GM23338 (cell line): ENCODE results near the gene IMMP2L. TPM values are rescaled to one million over a fixed set of nuclear protein-coding genes. Genes with fewer than 3 reads are reported as not detected.

Experiments used
- ATAC-seq: fragments of 200-7000 bp; cut with Tn5 transposase; 3 replicates; pipeline ENCODE4 v1.9.1; 2020
- DNase-seq: peaks from one replicate; pipeline ENCODE4 v3.0.0-alpha.2; 2015; ENCODE audit warnings: low spot score
- H2AFZ ChIP-seq: fragments of 200-600 bp; sonication (generic); 2 replicates; pipeline ENCODE4 v1.8.0; 2016; ENCODE audit warnings: antibody characterized with exemption, mild to moderate bottlenecking, moderate library complexity
- H3F3A ChIP-seq: fragments of 200-600 bp; sonication (generic); replicated peaks from 2 replicates; pipeline ENCODE4 v1.8.0; 2017; ENCODE audit warnings: antibody characterized with exemption, mixed run types, low read depth
- H3K27ac ChIP-seq: fragments of 200-600 bp; sonication (generic); 2 replicates; pipeline ENCODE4 v1.6.1; 2016; ENCODE audit warnings: low read depth
- H3K27me3 ChIP-seq: fragments of 200-600 bp; sonication (generic); 2 replicates; pipeline ENCODE4 v1.8.0; 2016; ENCODE audit warnings: mild to moderate bottlenecking, mixed run types, moderate library complexity; ENCODE audit not compliant: insufficient read depth
- H3K36me3 ChIP-seq: fragments of 200-600 bp; sonication (generic); 2 replicates; pipeline ENCODE4 v1.8.0; 2016; ENCODE audit warnings: mild to moderate bottlenecking; ENCODE audit not compliant: insufficient read depth
- H3K4me1 ChIP-seq: fragments of 200-600 bp; sonication (generic); 2 replicates; pipeline ENCODE4 v1.8.0; 2016; ENCODE audit warnings: mild to moderate bottlenecking, moderate library complexity; ENCODE audit not compliant: insufficient read depth
- H3K4me2 ChIP-seq: fragments of 200-600 bp; sonication (generic); 2 replicates; pipeline ENCODE4 v1.7.1; 2017; ENCODE audit warnings: mixed run types
- H3K4me3 ChIP-seq: fragments of 200-600 bp; sonication (generic); 2 replicates; pipeline ENCODE4 v1.6.1; 2016; ENCODE audit warnings: mixed run types
- H3K79me2 ChIP-seq: fragments of 200-600 bp; sonication (generic); replicated peaks from 2 replicates; pipeline ENCODE4 v1.8.0; 2017; ENCODE audit warnings: mild to moderate bottlenecking; ENCODE audit not compliant: insufficient read depth
- H3K9me2 ChIP-seq: fragments of 200-600 bp; sonication (generic); 2 replicates; pipeline ENCODE4 v1.8.0; 2017; ENCODE audit not compliant: insufficient read depth
- H4K20me1 ChIP-seq: fragments of 200-600 bp; sonication (generic); replicated peaks from 2 replicates; pipeline ENCODE4 v1.8.0; 2017; ENCODE audit warnings: mild to moderate bottlenecking; ENCODE audit not compliant: insufficient read depth
- H3K27ac Mint-ChIP-seq: 2 replicates; pipeline ENCODE4 v1.8.0; 2020; ENCODE audit warnings: inconsistent platforms, mild to moderate bottlenecking, moderate library complexity, mixed read lengths
- H3K27me3 Mint-ChIP-seq: 3 replicates; pipeline ENCODE4 v1.8.0; 2022; ENCODE audit warnings: low read depth, mild to moderate bottlenecking, moderate library complexity, mixed read lengths, inconsistent platforms; ENCODE audit not compliant: insufficient read depth, poor library complexity
- H3K36me3 Mint-ChIP-seq: 3 replicates; pipeline ENCODE4 v1.8.0; 2021; ENCODE audit warnings: low read depth, mild to moderate bottlenecking, inconsistent platforms, moderate library complexity, mixed read lengths
- H3K4me1 Mint-ChIP-seq: 3 replicates; pipeline ENCODE4 v1.8.0; 2020; ENCODE audit warnings: mild to moderate bottlenecking, inconsistent platforms, mixed read lengths
- H3K4me3 Mint-ChIP-seq: 3 replicates; pipeline ENCODE4 v1.8.0; 2021; ENCODE audit warnings: moderate library complexity, mild to moderate bottlenecking, inconsistent platforms, mixed read lengths
- H3K9me3 Mint-ChIP-seq: 3 replicates; pipeline ENCODE4 v1.8.0; 2020; ENCODE audit warnings: moderate library complexity, mild to moderate bottlenecking, inconsistent platforms, mixed read lengths
- CREB1 ChIP-seq: fragments of 250-450 bp; sonication (Bioruptor Pico); IDR thresholded peaks from 2 replicates; pipeline ENCODE4 v1.5.0; 2020; ENCODE audit warnings: low read depth, mild to moderate bottlenecking, moderate library complexity
- EZH2 ChIP-seq: fragments of 200-600 bp; sonication (generic); IDR thresholded peaks from one replicate; pipeline ENCODE4 v1.8.0; 2017; ENCODE audit warnings: antibody characterized with exemption, mild to moderate bottlenecking, low read depth; ENCODE audit not compliant: unreplicated experiment
- EZH2phosphoT487 ChIP-seq: fragments of 200-600 bp; sonication (generic); IDR thresholded peaks from one replicate; pipeline ENCODE4 v1.8.1; 2018; ENCODE audit warnings: antibody characterized with exemption; ENCODE audit not compliant: unreplicated experiment
- JUNB ChIP-seq: IDR thresholded peaks from one replicate; pipeline ENCODE4 v1.6.1; 2016; ENCODE audit warnings: antibody characterized with exemption; ENCODE audit not compliant: unreplicated experiment
- NANOG ChIP-seq: IDR thresholded peaks from 2 replicates; pipeline ENCODE4 v1.6.1; 2016; ENCODE audit warnings: antibody characterized with exemption, borderline replicate concordance
- POLR2AphosphoS5 ChIP-seq: IDR thresholded peaks from 2 replicates; pipeline ENCODE4 v1.6.1; 2016; ENCODE audit warnings: antibody characterized with exemption, low read depth
- STAT1 ChIP-seq: IDR thresholded peaks from one replicate; pipeline ENCODE4 v1.6.1; 2016; ENCODE audit warnings: antibody characterized with exemption; ENCODE audit not compliant: unreplicated experiment
- ZNF114 ChIP-seq: fragments of 250-450 bp; sonication (Bioruptor Pico); IDR thresholded peaks from 2 replicates; pipeline ENCODE4 v1.5.0; 2020; ENCODE audit warnings: mild to moderate bottlenecking, moderate library complexity
- ZNF331 ChIP-seq: fragments of 250-450 bp; sonication (Bioruptor Pico); IDR thresholded peaks from 2 replicates; pipeline ENCODE4 v1.5.0; 2020; ENCODE audit warnings: low read depth, mild to moderate bottlenecking, moderate library complexity
- polyA plus RNA-seq: library from polyadenylated mRNA; unstranded; fragments of >200 nt; fragmentation: Nextera tagmentation; extraction: Ambion mirVana; gene quantifications from 2 replicates; pipeline ENCODE4 v1.2.1, GENCODE V29; 2016
- total RNA-seq: library from RNA; depleted of rRNA; stranded (reverse); fragments of >200 nt; shearing (Covaris generic); gene quantifications from 2 replicates; pipeline ENCODE4 v1.2.3, GENCODE V29; 2014
- TF ChIP-seq, protein P1 (sequence below): IDR thresholded peaks from one replicate; pipeline ENCODE4 v1.6.1; 2018; ENCODE audit warnings: antibody characterized with exemption; ENCODE audit not compliant: unreplicated experiment
- TF ChIP-seq, protein P2 (sequence below): IDR thresholded peaks from 2 replicates; pipeline ENCODE4 v1.6.1; 2016; ENCODE audit warnings: antibody characterized with exemption
- TF ChIP-seq, protein P3 (sequence below), 2 experiments: fragments of 200-600 bp in 1 of 2; sonication (generic) in 1 of 2; conservative IDR thresholded peaks; 2 replicates each; pipeline versions ENCODE4 v1.5.1 to v1.6.1; 2016 to 2017; ENCODE audit warnings: antibody characterized with exemption in 2 of 2, low read depth in 2 of 2, mild to moderate bottlenecking in 2 of 2, moderate library complexity in 1 of 2

The IMMP2L gene
- total and polyA plus RNA-seq, 2 experiments from 2014 or later: 7.3 to 14.0 TPM

DNA sequence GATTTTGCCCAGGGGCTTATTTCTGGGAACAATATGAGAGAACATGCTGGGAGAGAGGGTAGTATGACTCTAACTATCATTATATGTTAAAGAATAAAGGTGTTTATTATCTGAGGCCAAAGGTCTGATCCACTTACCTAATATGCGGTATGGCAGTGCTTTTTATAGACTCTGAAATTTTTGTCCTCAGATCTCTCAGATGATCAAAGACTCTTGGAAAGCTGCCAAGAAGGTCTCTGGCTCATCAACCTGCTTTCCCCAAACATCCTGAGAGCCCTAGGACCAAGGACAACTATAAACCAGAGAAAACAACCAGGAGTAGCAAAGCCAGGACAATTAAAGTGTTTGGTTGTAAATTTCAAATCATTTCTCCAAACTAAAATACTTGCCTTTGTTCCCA, 727.1 kb downstream of the IMMP2L start:
- no peak overlapping the region for H3K4me3 Mint-ChIP-seq
- peaks cover 2% of the 10 kb centered on the region for H3K27me3 Mint-ChIP-seq
- H3K79me2 ChIP-seq: no peaks in the 10 kb centered on the region
- H3K36me3 ChIP-seq: no peaks in the 10 kb centered on the region
- H2AFZ ChIP-seq: no peak overlapping the region
- DNase-seq (no peak), ATAC-seq (no peak)
- no peaks in the 10 kb centered on the region for H3K27me3 ChIP-seq
- H3K4me2 ChIP-seq: no peak overlapping the region
- H3K27ac ChIP-seq: no peak overlapping the region
- H3K4me1 ChIP-seq: no peaks in the 10 kb centered on the region
- H3K9me2 ChIP-seq: no peaks in the 10 kb centered on the region
- 0 out of 3 replicates have a peak, but pooled peaks cover 6% of the 10 kb centered on the region for H3K36me3 Mint-ChIP-seq
- no peak overlapping the region for H3K4me3 ChIP-seq
- no peaks in the 10 kb centered on the region; the same call in 2 of the 3 replicates for H3K4me1 Mint-ChIP-seq
- H4K20me1 ChIP-seq: no peaks in the 10 kb centered on the region
- H3K9me3 Mint-ChIP-seq: no peaks in the 10 kb centered on the region; the same call in 2 of the 3 replicates
- no peak overlapping the region for H3K27ac Mint-ChIP-seq
- TF ChIP-seq, protein P1, sequence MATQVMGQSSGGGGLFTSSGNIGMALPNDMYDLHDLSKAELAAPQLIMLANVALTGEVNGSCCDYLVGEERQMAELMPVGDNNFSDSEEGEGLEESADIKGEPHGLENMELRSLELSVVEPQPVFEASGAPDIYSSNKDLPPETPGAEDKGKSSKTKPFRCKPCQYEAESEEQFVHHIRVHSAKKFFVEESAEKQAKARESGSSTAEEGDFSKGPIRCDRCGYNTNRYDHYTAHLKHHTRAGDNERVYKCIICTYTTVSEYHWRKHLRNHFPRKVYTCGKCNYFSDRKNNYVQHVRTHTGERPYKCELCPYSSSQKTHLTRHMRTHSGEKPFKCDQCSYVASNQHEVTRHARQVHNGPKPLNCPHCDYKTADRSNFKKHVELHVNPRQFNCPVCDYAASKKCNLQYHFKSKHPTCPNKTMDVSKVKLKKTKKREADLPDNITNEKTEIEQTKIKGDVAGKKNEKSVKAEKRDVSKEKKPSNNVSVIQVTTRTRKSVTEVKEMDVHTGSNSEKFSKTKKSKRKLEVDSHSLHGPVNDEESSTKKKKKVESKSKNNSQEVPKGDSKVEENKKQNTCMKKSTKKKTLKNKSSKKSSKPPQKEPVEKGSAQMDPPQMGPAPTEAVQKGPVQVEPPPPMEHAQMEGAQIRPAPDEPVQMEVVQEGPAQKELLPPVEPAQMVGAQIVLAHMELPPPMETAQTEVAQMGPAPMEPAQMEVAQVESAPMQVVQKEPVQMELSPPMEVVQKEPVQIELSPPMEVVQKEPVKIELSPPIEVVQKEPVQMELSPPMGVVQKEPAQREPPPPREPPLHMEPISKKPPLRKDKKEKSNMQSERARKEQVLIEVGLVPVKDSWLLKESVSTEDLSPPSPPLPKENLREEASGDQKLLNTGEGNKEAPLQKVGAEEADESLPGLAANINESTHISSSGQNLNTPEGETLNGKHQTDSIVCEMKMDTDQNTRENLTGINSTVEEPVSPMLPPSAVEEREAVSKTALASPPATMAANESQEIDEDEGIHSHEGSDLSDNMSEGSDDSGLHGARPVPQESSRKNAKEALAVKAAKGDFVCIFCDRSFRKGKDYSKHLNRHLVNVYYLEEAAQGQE: no peak
- TF ChIP-seq, protein P2, sequence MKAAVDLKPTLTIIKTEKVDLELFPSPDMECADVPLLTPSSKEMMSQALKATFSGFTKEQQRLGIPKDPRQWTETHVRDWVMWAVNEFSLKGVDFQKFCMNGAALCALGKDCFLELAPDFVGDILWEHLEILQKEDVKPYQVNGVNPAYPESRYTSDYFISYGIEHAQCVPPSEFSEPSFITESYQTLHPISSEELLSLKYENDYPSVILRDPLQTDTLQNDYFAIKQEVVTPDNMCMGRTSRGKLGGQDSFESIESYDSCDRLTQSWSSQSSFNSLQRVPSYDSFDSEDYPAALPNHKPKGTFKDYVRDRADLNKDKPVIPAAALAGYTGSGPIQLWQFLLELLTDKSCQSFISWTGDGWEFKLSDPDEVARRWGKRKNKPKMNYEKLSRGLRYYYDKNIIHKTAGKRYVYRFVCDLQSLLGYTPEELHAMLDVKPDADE: no peak
- TF ChIP-seq ZNF114 (no peak), NANOG (no peak), EZH2phosphoT487 (no peak), CREB1 (CRISPR knock-in tag) (no peak), STAT1 (no peak), EZH2 (no peak)
- H3F3A ChIP-seq: no peaks in the 10 kb centered on the region

DNA sequence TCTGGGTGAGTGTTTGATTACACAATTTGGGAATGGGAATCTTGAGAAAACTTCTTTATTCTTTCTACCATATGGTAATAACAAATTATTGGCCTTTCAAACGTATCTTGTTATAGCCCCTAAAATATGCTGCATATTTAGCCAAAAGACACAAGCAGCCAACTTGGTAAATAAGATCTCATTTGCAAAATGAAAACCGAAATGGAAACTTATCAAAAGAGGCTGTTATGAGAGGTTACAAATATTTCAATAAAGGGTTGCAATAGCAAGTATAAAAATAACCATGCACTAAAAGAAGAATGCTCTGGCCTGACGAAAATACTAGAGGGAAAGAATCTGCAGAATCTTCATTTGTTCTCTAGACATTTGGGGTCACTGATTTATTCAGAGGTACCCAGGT, 730.9 kb downstream of the IMMP2L start:
- Histone ChIP-seq H3K27ac (no peak overlapping the region), H3K4me2 (no peak overlapping the region), H3K4me1 (no peaks in the 10 kb centered on the region), H3K36me3 (no peaks in the 10 kb centered on the region), H3K4me3 (no peak overlapping the region), H3K27me3 (no peaks in the 10 kb centered on the region), H3F3A (no peaks in the 10 kb centered on the region), H3K79me2 (no peaks in the 10 kb centered on the region), H3K9me2 (no peaks in the 10 kb centered on the region), H2AFZ (no peak overlapping the region), H4K20me1 (no peaks in the 10 kb centered on the region)
- H3K4me1 Mint-ChIP-seq: no peaks in the 10 kb centered on the region; the same call in 2 of the 3 replicates
- H3K36me3 Mint-ChIP-seq: 0 out of 3 replicates have a peak, but pooled peaks cover 5% of the 10 kb centered on the region
- H3K9me3 Mint-ChIP-seq: no peaks in the 10 kb centered on the region; the same call in 2 of the 3 replicates
- no peak overlapping the region for H3K27ac Mint-ChIP-seq
- ATAC-seq: no peak
- no peak for DNase-seq
- no peak overlapping the region for H3K4me3 Mint-ChIP-seq
- H3K27me3 Mint-ChIP-seq: peaks cover 2% of the 10 kb centered on the region
- TF ChIP-seq NANOG (no peak), CREB1 (CRISPR knock-in tag) (no peak), ZNF114 (no peak), EZH2phosphoT487 (no peak), JUNB (no peak), ZNF331 (CRISPR knock-in tag) (no peak), POLR2AphosphoS5 (no peak), STAT1 (no peak), EZH2 (no peak)
- TF ChIP-seq, protein P1: no peak
- TF ChIP-seq, protein P3, sequence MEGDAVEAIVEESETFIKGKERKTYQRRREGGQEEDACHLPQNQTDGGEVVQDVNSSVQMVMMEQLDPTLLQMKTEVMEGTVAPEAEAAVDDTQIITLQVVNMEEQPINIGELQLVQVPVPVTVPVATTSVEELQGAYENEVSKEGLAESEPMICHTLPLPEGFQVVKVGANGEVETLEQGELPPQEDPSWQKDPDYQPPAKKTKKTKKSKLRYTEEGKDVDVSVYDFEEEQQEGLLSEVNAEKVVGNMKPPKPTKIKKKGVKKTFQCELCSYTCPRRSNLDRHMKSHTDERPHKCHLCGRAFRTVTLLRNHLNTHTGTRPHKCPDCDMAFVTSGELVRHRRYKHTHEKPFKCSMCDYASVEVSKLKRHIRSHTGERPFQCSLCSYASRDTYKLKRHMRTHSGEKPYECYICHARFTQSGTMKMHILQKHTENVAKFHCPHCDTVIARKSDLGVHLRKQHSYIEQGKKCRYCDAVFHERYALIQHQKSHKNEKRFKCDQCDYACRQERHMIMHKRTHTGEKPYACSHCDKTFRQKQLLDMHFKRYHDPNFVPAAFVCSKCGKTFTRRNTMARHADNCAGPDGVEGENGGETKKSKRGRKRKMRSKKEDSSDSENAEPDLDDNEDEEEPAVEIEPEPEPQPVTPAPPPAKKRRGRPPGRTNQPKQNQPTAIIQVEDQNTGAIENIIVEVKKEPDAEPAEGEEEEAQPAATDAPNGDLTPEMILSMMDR (conservative IDR thresholded peaks at IDR 0.05; ENCODE audit: low read depth in 2 of 2): no peak
- TF ChIP-seq, protein P2: no peak
